Endodermal cell (in vitro differentiated cells): Measurements from ENCODE around the gene CLGN. TPM values are rescaled to one million over a fixed set of nuclear protein-coding genes. Genes with fewer than 3 reads are reported as not detected.

ENCODE experiments used
- DNase-seq: peaks from one replicate; pipeline ENCODE4 v3.0.0-alpha.2; 2017
- H3K27ac ChIP-seq: 2 replicates; pipeline ENCODE4 v1.5.1; 2013; ENCODE audit warnings: mild to moderate bottlenecking, low read depth, low read length, moderate library complexity
- H3K27me3 ChIP-seq: 2 replicates; pipeline ENCODE4 v1.6.1; 2013; ENCODE audit warnings: mild to moderate bottlenecking, low read length, moderate library complexity; ENCODE audit not compliant: insufficient read depth, control insufficient read depth, poor library complexity, severe bottlenecking
- H3K36me3 ChIP-seq: 2 replicates; pipeline ENCODE4 v1.7.0; 2013; ENCODE audit warnings: mild to moderate bottlenecking, low read length, moderate library complexity; ENCODE audit not compliant: control insufficient read depth, insufficient read depth
- H3K4me1 ChIP-seq: one replicate; pipeline ENCODE4 v1.7.0; 2013; ENCODE audit warnings: low read length; ENCODE audit not compliant: control insufficient read depth, insufficient read depth
- H3K4me3 ChIP-seq: 2 replicates; pipeline ENCODE4 v1.5.1; 2013; ENCODE audit warnings: mild to moderate bottlenecking, low read length, moderate library complexity
- H3K9ac ChIP-seq: 2 replicates; pipeline ENCODE4 v1.6.1; 2013; ENCODE audit warnings: mild to moderate bottlenecking, low read length, moderate library complexity; ENCODE audit not compliant: poor library complexity, severe bottlenecking; ENCODE audit errors: extremely low read depth
- H3K9me3 ChIP-seq: 2 replicates; pipeline ENCODE4 v1.6.1; 2013; ENCODE audit warnings: mild to moderate bottlenecking, low read length, moderate library complexity; ENCODE audit not compliant: control insufficient read depth
- H3K27ac Mint-ChIP-seq: 2 replicates; pipeline ENCODE4 v1.8.0; 2020; ENCODE audit warnings: mixed read lengths
- H3K27me3 Mint-ChIP-seq: 2 replicates; pipeline ENCODE4 v1.8.0; 2021; ENCODE audit warnings: mild to moderate bottlenecking, mixed read lengths; ENCODE audit not compliant: insufficient read depth
- H3K36me3 Mint-ChIP-seq: 2 replicates; pipeline ENCODE4 v1.8.0; 2020; ENCODE audit warnings: low read depth, mixed read lengths
- H3K4me1 Mint-ChIP-seq: 2 replicates; pipeline ENCODE4 v1.8.0; 2020; ENCODE audit warnings: mixed read lengths
- H3K4me3 Mint-ChIP-seq: 2 replicates; pipeline ENCODE4 v1.8.0; 2020; ENCODE audit warnings: mild to moderate bottlenecking, moderate library complexity, mixed read lengths
- H3K9me3 Mint-ChIP-seq: 2 replicates; pipeline ENCODE4 v1.8.0; 2020; ENCODE audit warnings: mild to moderate bottlenecking, mixed read lengths
- WGBS, 2 experiments: methylation state at CpG; one replicate each; pipeline versions ENCODE4 v1.1.5 to v1.1.7; 2013; ENCODE audit warnings: missing lambda C conversion rate in 2 of 2, mixed read lengths in 1 of 2; ENCODE audit not compliant: insufficient coverage in 1 of 2, insufficient read length in 1 of 2; 5-methylcytosine and 5-hydroxymethylcytosine counted together
- total RNA-seq, 2 donors: library from RNA; stranded (reverse); fragmentation: NEBNext Ultra II Directional in 1 of 2; extraction: Animal tissue kit (Norgen Biotek cat#: 25700) in 1 of 2; gene quantifications; 2 replicates in 1 of 2; 3 replicates in 1 of 2; pipeline ENCODE4 v1.2.1, GENCODE V29; 2021
- TF ChIP-seq, protein P1 (sequence below): fragments of 200-600 bp; sonication (generic); conservative IDR thresholded peaks from 2 replicates; pipeline ENCODE4 v1.5.0; 2021; ENCODE audit warnings: antibody characterized with exemption, mild to moderate bottlenecking

The CLGN gene
- total RNA-seq, 2 donors from 2014 or later, result 3.8 to 4.6 TPM

GRCh38 chr4:140343303-140343702 is 84.1 kb downstream of the CLGN start:
- Histone ChIP-seq H3K9me3 (no peaks in the 10 kb centered on the region), H3K27me3 (no peaks in the 10 kb centered on the region), H3K4me1 (peaks cover 11% of the 10 kb centered on the region), H3K4me3 (peak overlapping the region; percentile 54), H3K9ac (no peak overlapping the region), H3K36me3 (no peaks in the 10 kb centered on the region), H3K27ac (no peak overlapping the region)
- Mint-ChIP-seq H3K36me3 (no peaks in the 10 kb centered on the region), H3K4me3 (peak overlapping the region; percentile 11), H3K27ac (peak overlapping the region; percentile 36), H3K27me3 (no peaks in the 10 kb centered on the region), H3K4me1 (peaks cover 26% of the 10 kb centered on the region), H3K9me3 (no peaks in the 10 kb centered on the region)
- no peak for DNase-seq
- TF ChIP-seq, protein P1, sequence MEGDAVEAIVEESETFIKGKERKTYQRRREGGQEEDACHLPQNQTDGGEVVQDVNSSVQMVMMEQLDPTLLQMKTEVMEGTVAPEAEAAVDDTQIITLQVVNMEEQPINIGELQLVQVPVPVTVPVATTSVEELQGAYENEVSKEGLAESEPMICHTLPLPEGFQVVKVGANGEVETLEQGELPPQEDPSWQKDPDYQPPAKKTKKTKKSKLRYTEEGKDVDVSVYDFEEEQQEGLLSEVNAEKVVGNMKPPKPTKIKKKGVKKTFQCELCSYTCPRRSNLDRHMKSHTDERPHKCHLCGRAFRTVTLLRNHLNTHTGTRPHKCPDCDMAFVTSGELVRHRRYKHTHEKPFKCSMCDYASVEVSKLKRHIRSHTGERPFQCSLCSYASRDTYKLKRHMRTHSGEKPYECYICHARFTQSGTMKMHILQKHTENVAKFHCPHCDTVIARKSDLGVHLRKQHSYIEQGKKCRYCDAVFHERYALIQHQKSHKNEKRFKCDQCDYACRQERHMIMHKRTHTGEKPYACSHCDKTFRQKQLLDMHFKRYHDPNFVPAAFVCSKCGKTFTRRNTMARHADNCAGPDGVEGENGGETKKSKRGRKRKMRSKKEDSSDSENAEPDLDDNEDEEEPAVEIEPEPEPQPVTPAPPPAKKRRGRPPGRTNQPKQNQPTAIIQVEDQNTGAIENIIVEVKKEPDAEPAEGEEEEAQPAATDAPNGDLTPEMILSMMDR, result no peak
- WGBS, 2 experiments, result 86 to 88% methylated on average over 3 to 5 of the region's 5 CpGs

- Mint-ChIP-seq H3K36me3 (no peaks in the 10 kb centered on the region), H3K27me3 (no peaks in the 10 kb centered on the region), H3K27ac (no peak overlapping the region), H3K9me3 (no peaks in the 10 kb centered on the region), H3K4me1 (peaks cover 26% of the 10 kb centered on the region), H3K4me3 (no peak overlapping the region)
- TF ChIP-seq, protein P1, result no peak
- H3K4me1 ChIP-seq, result peaks cover 11% of the 10 kb centered on the region
- no peaks in the 10 kb centered on the region for H3K27me3 ChIP-seq
- no peaks in the 10 kb centered on the region for H3K36me3 ChIP-seq
- H3K9ac ChIP-seq, result no peak overlapping the region
- no peak for DNase-seq
- WGBS, 2 experiments, result 93% methylated on average over 1 of the region's 1 CpG; no CpG with 5 or more reads in 1 of the 2 experiments
- H3K9me3 ChIP-seq, result no peaks in the 10 kb centered on the region
- no peak overlapping the region for H3K27ac ChIP-seq
- no peak overlapping the region for H3K4me3 ChIP-seq
Measured at GRCh38 chr4:140342620-140343019, 84.8 kb downstream of the CLGN start.

Other genes with a start within 250 kb of the CLGN start
- 10 to 100 TPM; 60.8 to 79.9 TPM for gene SCOC, start 54.0 kb downstream of the CLGN start, total RNA-seq
- gene MGAT4D, start 70.6 kb upstream of the CLGN start, total RNA-seq, result not detected
- 10 to 100 TPM; 65.5 to 67.9 TPM for gene ELMOD2, start 96.5 kb upstream of the CLGN start, total RNA-seq
- under 1 TPM in 1 of 2 donors, not detected in 1; 0.24 TPM for gene UCP1, start 141.3 kb upstream of the CLGN start, total RNA-seq